Panc1 (cell line): Measurements from ENCODE around the gene INSYN1. TPM values are rescaled to one million over a fixed set of nuclear protein-coding genes. Genes with fewer than 3 reads are reported as not detected.
A peak's percentile ranks its signal among the peaks of the same experiment; 100 is the strongest.

Experiments used
- ATAC-seq: fragments of 200-7000 bp; cut with Tn5 transposase; 2 replicates; pipeline ENCODE4 v1.9.1; 2020; ENCODE audit warnings: mild to moderate bottlenecking, moderate library complexity
- Bru-seq: library from RNA; stranded (reverse); fragments of 400-500 nt; gene quantifications from one replicate; lab custom pipeline; 2021; lab: Mats Ljungman, UMichigan
- BruChase-seq, 2 experiments: library from RNA; stranded (reverse); fragments of 400-500 nt; gene quantifications; one replicate each; lab custom pipeline; 2021; lab: Mats Ljungman, UMichigan
- BruUV-seq: library from RNA; stranded (reverse); fragments of 400-500 nt; replicated peaks from 2 replicates; lab custom pipeline; 2021; lab: Mats Ljungman, UMichigan
- CTCF ChIA-PET: fragments of 300-600 bp; sonication (Branson Sonifier 250); formaldehyde crosslinking; loops from one replicate; lab custom pipeline; 2022; ENCODE audit warnings: antibody characterized with exemption; lab: Charles Lee
- POLR2A ChIA-PET: fragments of 300-600 bp; sonication (Branson Sonifier 250); formaldehyde crosslinking; loops from one replicate; lab custom pipeline; 2022; ENCODE audit warnings: antibody characterized with exemption; lab: Charles Lee
- DNase-seq: peaks from one replicate; pipeline ENCODE4 v3.0.0-alpha.2; 2010; ENCODE audit warnings: low read depth, low spot score
- H3K27ac ChIP-seq: 2 replicates; pipeline ENCODE4 v1.5.1; 2011; ENCODE audit warnings: mild to moderate bottlenecking, low read length, inconsistent platforms
- H3K27me3 ChIP-seq: fragments of 200-500 bp; sonication (Bioruptor generic); 2 replicates; pipeline ENCODE4 v1.6.0; 2014; ENCODE audit warnings: low read length, inconsistent platforms; ENCODE audit not compliant: control insufficient read depth, insufficient read depth
- H3K36me3 ChIP-seq: fragments of 200-500 bp; sonication (Bioruptor generic); 2 replicates; pipeline ENCODE4 v1.5.1; 2014; ENCODE audit warnings: inconsistent platforms, mild to moderate bottlenecking, low read length, moderate library complexity; ENCODE audit not compliant: control insufficient read depth, insufficient read depth
- H3K4me1 ChIP-seq: 2 replicates; pipeline ENCODE4 v1.5.1; 2011; ENCODE audit warnings: inconsistent platforms, mild to moderate bottlenecking, low read length, moderate library complexity; ENCODE audit not compliant: control insufficient read depth, insufficient read depth
- H3K4me3 ChIP-seq, 2 experiments: 2 replicates each; pipeline ENCODE4 v1.5.1; 2011 to 2012; ENCODE audit warnings: low read depth in 2 of 2, low read length in 2 of 2, mild to moderate bottlenecking in 2 of 2, inconsistent platforms in 1 of 2, moderate library complexity in 1 of 2
- H3K9me3 ChIP-seq: fragments of 200-500 bp; sonication (Bioruptor generic); 2 replicates; pipeline ENCODE4 v1.5.1; 2014; ENCODE audit warnings: low read depth, mild to moderate bottlenecking, inconsistent platforms, low read length, moderate library complexity; ENCODE audit not compliant: control insufficient read depth, insufficient read depth
- POLR2AphosphoS5 ChIP-seq: IDR thresholded peaks from 2 replicates; pipeline ENCODE4 v1.6.1; 2012; ENCODE audit warnings: mild to moderate bottlenecking, low read depth, low read length, moderate library complexity
- SIN3A ChIP-seq: IDR thresholded peaks from 2 replicates; pipeline ENCODE4 v1.6.1; 2012; ENCODE audit warnings: low read depth, mild to moderate bottlenecking, low read length, moderate library complexity, borderline replicate concordance; ENCODE audit not compliant: insufficient read depth
- TCF7L2 ChIP-seq: IDR thresholded peaks from 2 replicates; pipeline ENCODE4 v1.6.1; 2011; ENCODE audit warnings: mild to moderate bottlenecking, low read depth, low read length, inconsistent platforms
- in situ Hi-C: cut with HindIII; loops from 2 replicates; pipeline ENCODE4 v1.10.0; 2016; ENCODE audit warnings: low sequenced_read_pairs, low pct_unique_long_range_greater_than_20kb
- intact Hi-C: fragments of 100-400 bp; cut with micrococcal nuclease; formaldehyde crosslinking; loops from one replicate; pipeline ENCODE4 v1.10.0; 2022; ENCODE audit not compliant: unreplicated experiment
- long read RNA-seq: library from polyadenylated mRNA; unstranded; transcript quantifications from one replicate; pipeline ENCODE4 v2.0.0, GENCODE V29; 2021; ENCODE audit not compliant: unreplicated experiment
- polyA plus RNA-seq: library from polyadenylated mRNA; unstranded; fragments of >200 nt; gene quantifications from one replicate; pipeline ENCODE4 v1.2.1, GENCODE V29; 2012; ENCODE audit warnings: missing spikeins; ENCODE audit not compliant: insufficient read length
- total RNA-seq: library from RNA; stranded (reverse); gene quantifications from one replicate; pipeline ENCODE4 v1.2.1, GENCODE V29; 2021; ENCODE audit not compliant: unreplicated experiment
- TF ChIP-seq, protein P1 (sequence below), 2 experiments: IDR thresholded peaks; 2 replicates each; pipeline ENCODE4 v1.6.1; 2011 to 2012; ENCODE audit warnings: low read depth in 2 of 2, control low read depth in 1 of 2, low read length in 1 of 2, mild to moderate bottlenecking in 1 of 2, moderate library complexity in 1 of 2; ENCODE audit not compliant: insufficient read depth in 1 of 2
- TF ChIP-seq, protein P2 (sequence below): fragments of 450-650 bp; IDR thresholded peaks from 2 replicates; pipeline ENCODE4 v1.5.1; 2017; ENCODE audit warnings: mild to moderate bottlenecking

The INSYN1 gene, protein sequence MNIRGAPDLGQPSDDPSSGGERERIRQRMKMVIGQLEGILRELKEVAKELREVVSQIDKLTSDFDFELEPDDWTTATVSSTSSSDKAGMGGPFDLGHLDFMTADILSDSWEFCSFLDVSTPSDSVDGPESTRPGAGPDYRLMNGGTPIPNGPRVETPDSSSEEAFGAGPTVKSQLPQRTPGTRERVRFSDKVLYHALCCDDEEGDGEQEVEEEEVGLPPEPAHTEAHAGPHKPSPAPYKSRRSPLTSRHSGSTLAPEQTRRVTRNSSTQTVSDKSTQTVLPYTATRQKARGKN
- total RNA-seq (2.6 TPM), Bru-seq, nascent RNA (percentile 23 among the genes with signal in this experiment), BruChase-seq, experiment 1, labeled RNA remaining after a 2-hour chase (percentile 19 among the genes with signal in this experiment), BruChase-seq, experiment 2, labeled RNA remaining after a 6-hour chase (percentile 25 among the genes with signal in this experiment)
- 2.0 TPM for polyA plus RNA-seq
- long read RNA-seq, full-length matches to known transcripts: 4 of 6 reads
- long read RNA-seq, partial matches to known transcripts: 0 of 6 reads
- long read RNA-seq, other reads (novel, unspliced or antisense): 2 of 6 reads

DNA sequence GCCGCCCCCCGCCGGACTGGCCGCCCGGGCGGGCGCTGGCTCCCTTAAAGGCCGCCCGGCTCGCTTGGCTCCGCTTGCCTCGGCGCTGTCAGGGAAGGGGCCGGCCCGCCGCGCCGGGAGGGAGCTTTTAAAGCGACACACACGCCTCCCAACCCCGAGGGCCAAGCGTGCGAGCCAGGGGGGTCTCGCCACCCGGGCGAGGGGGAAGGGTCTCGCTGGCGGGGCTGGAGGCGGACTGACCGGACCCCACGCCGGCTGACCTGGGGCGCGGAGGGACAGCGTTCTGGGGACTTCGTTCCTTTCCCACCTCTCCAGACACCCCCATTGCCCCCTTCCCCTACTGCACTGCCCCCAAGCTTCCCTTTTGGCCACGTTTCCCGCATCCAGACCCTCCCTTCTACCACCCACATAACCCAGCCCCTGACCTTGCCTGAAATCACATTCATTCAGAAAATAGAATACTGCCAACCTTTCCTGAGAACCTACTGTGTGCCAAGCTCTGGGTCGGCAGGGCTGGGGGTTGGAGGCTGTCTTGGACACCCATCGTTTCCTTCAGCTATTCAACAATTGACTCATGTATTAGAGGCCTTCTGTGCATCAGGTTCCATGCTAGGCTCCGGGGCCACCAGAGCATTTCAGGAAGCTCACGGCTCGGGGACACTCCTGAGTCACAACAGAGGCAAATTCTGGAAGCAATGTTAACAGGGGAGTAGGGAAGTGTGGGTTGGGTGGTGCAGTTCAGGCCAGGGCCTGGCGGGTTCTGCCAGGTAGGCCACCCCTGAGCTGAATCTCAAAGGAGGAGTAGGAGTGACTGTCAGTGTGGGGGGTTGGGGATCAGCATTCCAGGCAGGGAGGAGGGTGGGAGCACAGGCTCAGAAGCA, at the start of gene INSYN1:
TSS of gene INSYN1 (minus strand) at position 102 of the 881 bp plus-strand sequence. CDS start 2,221 bp downstream, outside the sequence.
- POLR2A ChIA-PET: no interaction called here
- in situ Hi-C loops: no loop called here
- DNase-seq: no peak
- Histone ChIP-seq H3K4me3 (peak within 1 kb of the TSS; percentile 36 to 45), H3K36me3 (no peaks in the 10 kb centered on the region), H3K4me1 (peaks cover 3% of the 10 kb centered on the region; the same call in 1 of the 2 replicates), H3K27ac (no peak within 1 kb of the TSS), H3K9me3 (no peaks in the 10 kb centered on the region), H3K27me3 (no peaks in the 10 kb centered on the region; the same call in 1 of the 2 replicates)
- intact Hi-C loops: no loop called here
- BruUV-seq: no TSS peak
- ATAC-seq: peak; percentile 68
- CTCF ChIA-PET: no interaction called here
- TF ChIP-seq, protein P1, sequence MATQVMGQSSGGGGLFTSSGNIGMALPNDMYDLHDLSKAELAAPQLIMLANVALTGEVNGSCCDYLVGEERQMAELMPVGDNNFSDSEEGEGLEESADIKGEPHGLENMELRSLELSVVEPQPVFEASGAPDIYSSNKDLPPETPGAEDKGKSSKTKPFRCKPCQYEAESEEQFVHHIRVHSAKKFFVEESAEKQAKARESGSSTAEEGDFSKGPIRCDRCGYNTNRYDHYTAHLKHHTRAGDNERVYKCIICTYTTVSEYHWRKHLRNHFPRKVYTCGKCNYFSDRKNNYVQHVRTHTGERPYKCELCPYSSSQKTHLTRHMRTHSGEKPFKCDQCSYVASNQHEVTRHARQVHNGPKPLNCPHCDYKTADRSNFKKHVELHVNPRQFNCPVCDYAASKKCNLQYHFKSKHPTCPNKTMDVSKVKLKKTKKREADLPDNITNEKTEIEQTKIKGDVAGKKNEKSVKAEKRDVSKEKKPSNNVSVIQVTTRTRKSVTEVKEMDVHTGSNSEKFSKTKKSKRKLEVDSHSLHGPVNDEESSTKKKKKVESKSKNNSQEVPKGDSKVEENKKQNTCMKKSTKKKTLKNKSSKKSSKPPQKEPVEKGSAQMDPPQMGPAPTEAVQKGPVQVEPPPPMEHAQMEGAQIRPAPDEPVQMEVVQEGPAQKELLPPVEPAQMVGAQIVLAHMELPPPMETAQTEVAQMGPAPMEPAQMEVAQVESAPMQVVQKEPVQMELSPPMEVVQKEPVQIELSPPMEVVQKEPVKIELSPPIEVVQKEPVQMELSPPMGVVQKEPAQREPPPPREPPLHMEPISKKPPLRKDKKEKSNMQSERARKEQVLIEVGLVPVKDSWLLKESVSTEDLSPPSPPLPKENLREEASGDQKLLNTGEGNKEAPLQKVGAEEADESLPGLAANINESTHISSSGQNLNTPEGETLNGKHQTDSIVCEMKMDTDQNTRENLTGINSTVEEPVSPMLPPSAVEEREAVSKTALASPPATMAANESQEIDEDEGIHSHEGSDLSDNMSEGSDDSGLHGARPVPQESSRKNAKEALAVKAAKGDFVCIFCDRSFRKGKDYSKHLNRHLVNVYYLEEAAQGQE (IDR thresholded peaks at IDR 0.05; ENCODE audit: insufficient read depth in 1 of 2, low read depth in 2 of 2, low read length in 1 of 2): no peak
- TF ChIP-seq TCF7L2 (no peak), POLR2AphosphoS5 (no peak), SIN3A (no peak)
- TF ChIP-seq, protein P2, sequence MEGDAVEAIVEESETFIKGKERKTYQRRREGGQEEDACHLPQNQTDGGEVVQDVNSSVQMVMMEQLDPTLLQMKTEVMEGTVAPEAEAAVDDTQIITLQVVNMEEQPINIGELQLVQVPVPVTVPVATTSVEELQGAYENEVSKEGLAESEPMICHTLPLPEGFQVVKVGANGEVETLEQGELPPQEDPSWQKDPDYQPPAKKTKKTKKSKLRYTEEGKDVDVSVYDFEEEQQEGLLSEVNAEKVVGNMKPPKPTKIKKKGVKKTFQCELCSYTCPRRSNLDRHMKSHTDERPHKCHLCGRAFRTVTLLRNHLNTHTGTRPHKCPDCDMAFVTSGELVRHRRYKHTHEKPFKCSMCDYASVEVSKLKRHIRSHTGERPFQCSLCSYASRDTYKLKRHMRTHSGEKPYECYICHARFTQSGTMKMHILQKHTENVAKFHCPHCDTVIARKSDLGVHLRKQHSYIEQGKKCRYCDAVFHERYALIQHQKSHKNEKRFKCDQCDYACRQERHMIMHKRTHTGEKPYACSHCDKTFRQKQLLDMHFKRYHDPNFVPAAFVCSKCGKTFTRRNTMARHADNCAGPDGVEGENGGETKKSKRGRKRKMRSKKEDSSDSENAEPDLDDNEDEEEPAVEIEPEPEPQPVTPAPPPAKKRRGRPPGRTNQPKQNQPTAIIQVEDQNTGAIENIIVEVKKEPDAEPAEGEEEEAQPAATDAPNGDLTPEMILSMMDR: no peak

DNA sequence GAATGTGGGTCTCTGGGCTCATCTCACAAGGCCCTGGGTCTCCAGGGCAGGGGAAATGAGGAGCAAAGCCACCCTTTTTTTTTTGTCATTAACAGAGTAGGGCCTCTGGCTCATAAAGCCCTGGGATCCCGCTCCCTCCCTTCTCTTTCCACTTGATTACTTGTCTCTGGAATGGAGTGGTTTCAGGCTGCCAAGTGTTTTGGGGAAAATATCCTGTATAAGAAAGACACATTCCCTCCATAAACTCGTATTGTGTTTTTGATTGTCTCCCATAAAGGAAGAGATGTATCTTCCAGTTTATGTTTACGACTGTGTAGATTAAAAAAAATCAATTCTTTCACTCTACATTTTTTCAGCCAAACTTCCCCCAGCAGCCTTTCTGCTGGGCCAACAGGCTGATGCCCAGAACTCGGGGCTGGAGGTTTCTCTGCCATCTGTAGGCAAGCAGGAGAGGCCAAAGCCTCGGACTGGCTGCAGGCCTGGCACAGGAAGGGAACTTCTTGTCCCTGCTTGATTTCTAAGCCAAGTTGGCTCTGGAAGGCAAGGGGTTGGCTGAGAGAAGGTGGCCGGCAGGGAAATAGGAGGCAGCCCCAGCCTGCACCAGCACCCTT, 49.4 kb upstream of the INSYN1 start:
- POLR2A ChIA-PET: no interaction called here
- DNase-seq (no peak), ATAC-seq (no peak)
- Histone ChIP-seq H3K4me3 (no peak overlapping the region), H3K4me1 (no peaks in the 10 kb centered on the region), H3K27ac (no peak overlapping the region), H3K36me3 (no peaks in the 10 kb centered on the region), H3K27me3 (no peaks in the 10 kb centered on the region), H3K9me3 (no peaks in the 10 kb centered on the region)
- in situ Hi-C loops (no loop called here), intact Hi-C loops (no loop called here)
- CTCF ChIA-PET: no interaction called here
- no peak for TF ChIP-seq POLR2AphosphoS5
- no TSS peak for BruUV-seq
